ENCODE data around the gene ZNF202.
"Not testable (repeated sequence)": the region's sequence is repeated elsewhere in the genome, so short reads cannot be mapped to it uniquely, and the experiment has no call there.

The ZNF202 gene

DNA sequence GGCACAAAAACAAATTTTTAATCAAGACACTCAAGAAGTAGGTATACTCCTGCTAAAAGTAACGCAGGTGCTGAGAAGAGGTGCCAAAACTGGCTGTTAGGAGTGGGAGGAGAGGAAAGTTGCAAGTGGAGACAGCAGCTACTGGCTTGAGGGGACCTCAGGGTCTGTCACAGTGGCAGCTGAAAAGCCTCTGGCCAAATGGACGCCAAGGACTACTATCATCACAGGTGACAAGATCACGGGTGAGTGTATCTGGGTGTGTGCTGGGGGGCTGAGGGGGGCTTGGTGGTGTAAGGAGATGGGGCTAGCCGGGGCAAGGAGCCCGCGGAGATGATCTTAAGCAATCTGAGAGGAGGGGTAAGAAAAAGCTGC lies 687 bp downstream of the ZNF202 start:
- no peak for FAIRE-seq

DNA sequence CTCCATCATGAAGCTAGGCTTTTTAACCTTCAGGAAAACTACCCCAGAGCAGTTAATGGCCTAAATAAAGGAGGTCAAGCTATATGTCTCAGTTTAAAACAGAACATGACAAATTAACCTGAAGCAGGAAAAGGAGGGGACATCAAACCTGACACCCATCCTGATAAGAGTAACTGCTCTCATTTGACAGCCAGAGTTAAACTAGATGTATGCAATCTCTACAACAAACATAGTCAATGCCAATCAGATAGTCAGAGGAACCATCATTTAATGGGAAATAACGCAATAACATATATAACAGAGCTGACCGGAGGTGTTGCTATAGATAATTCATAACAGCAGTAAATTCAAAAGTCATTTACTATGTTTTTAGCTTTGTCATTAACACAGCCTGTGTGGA lies 3.1 kb downstream of the ZNF202 start:
- FAIRE-seq = no peak

DNA sequence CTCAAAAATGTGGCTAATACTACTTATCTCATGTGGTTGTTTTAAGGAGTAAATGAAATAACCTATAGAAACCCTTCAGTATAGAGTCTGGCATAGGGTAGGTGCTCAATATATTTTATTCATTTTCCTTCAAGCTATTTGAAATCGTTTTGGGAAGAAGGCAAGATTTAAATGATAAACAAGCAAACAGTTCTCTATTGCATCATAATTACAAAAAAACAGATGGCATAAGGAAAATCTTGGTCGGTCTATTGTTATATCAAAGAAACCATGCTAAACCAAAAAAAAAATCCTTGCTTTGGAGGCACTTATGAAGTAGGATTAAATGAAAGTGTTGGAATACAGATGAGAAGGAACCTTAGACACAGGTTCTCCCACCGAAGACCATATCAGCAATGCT lies 4.7 kb downstream of the ZNF202 start:
- FAIRE-seq = no peak

DNA sequence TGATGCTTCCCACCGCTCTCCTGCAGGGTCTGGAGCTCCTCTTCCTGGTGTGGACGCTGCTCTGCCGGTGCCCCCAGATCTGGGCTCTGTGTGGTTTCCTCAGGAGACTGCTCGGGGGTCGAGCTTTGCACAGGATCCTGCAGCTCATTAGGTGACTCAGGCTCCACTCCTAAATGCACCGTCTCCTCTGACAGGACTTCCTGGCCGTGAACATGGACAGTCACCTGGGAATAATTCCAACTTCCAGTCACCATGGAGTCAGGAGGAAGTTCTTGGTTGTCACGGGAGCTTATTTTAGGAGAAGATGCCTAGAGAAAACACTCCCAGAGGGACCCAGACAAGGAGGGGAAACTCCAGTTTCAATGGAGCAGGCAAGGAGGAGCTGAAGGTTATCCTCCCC lies 11.9 kb downstream of the ZNF202 start:
- no peak for FAIRE-seq

DNA sequence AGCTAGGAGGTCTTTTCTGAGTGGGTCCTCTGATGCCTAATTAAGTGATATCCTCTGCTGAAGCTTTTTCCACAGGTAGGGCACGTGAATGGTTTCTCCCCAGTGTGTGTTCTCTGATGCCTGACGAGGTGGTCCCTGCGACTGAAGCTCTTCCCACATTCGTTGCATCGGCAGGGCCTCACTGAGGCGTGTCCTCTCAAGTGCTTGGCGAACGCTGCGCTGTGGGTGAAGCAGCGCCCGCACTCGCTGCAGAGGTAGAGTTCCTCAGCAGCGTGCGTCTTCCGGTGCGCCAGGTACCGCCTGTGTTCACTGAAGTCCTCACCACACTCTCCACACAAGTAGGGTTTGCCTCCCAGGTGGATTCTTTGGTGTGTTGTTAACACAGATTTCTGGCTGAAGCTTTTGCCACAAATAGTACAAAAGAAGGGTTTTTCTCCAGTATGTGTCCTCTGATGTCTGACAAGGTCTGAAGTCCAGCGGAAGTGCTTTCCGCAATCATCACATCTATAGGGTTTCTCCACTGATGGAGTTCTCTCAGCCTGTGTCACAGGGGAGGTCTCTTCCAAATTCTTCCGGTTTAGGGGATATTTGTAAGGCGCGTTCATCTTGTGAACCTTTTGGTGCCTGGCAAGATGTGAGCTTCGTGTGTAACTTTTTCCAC lies 15.3 kb downstream of the ZNF202 start:
- no peak for FAIRE-seq

DNA sequence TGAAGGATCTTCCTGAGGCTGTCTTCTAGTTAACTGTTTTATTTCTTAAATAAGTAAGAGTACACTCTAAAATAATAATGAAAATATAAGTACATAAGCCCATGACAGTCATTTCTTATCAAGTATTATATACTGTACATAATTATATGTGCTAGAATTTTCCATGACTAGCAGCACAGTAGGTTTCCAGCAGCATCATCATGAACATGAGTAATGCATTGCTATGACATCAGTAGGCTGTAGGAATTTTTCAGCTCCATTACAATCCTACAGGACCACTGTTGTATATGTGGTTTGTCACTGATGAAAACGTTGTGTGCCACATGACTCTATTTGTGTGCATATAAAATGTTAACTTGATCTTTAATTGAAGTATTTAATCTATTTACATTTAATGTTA lies 22.0 kb downstream of the ZNF202 start:
- FAIRE-seq = no peak

DNA sequence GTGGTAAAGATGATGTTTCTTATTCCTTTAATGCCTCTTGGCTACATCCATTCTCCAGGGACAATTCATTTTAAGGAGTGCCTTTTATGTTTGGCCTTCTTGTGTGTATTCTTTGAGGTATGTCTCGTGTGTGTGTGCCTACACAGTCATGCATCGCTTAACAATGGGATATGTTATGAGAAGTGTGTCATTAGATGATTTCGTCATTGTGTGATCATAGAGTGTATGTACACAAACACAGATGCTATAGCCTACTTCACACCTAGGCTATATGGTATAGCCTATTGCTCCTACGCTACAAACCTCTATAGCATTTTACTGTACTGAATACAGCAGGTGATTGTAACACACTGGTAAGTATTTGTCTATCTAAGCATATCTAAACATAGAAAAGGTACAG lies 23.0 kb downstream of the ZNF202 start:
- FAIRE-seq = no peak

DNA sequence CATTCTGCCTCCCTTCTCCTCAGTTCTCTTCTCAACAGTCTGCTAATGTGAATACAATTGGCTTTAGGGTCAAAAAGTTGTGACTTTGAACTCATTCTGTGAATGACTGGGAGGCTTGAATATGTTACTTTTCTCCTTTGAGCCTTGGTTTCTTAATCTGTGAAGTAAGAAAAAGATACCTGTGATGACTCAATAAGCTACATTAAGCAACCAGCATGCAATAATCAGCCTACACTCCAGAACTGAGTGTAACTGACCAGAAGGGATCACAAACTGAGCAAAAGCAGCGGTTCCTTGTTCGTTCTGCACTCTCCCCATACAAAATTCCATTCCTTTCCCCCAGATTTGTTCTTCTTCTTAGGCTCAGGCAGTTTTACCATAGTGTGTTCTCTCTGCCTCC lies 23.4 kb downstream of the ZNF202 start:
- no peak for FAIRE-seq

DNA sequence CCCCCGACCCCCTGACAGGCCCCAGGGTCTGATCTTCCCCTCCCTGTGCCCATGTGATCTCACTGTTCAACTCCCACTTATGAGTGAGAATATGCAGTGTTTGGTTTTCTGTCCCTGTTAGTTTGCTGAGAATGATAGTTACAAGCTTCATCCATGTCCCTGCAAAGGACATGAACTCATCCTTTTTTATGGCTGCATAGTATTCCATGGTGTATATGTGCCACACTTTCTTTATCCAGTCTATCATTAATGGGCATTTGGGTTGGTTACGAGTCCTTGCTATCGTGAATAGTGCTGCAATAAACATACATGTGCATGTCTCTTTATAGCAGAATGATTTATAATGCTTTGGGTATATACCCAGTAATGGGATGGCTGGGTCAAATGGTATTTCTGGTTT lies 28.8 kb downstream of the ZNF202 start:
- not testable (repeated sequence) for FAIRE-seq

DNA sequence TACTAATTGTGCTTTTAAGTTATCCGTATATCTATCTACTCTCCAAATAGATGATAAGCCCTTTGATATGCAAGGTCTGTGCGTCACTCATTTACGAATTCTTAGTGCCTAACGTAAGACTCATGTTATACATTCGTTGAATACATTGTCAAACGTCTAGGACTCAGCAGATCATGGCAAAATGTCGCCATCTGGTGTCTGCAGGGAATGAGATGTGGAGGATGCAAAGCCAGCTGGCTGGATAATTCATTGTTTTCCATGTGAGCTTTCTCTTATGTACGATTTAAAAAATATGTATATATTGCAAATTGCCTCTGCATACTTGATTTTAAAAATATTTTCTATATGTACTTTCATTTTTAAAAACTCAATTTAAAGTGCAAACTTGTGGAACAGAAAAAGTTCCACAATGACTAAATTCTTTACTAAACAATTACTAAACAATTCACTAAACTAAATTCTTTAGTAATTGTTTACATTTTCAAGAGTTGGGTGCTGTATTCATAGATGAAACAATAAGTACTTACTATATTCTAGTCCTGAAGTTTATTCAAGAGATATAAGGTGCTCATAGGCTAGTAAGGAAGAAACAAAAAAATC lies 33.8 kb downstream of the ZNF202 start:
- FAIRE-seq = peak; percentile 64

DNA sequence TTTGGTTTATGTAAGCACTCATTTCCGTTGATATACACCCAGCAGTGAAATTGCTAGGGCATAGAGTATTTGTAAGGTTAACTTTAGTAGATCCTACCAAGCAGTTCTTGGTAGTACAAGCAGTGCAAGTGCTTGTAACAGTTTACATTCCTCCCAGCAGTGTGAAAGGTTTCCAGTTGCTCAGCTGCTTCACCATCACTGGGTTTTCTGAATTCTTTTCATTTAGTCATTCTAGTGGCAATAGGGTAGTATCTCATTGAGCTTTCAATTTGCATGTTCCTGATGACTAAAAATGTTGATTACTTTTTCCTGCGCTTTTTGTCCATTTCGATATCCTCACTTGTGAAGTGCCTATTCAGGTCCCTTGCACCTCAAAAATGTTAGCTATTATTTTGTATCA lies 34.3 kb downstream of the ZNF202 start:
- no peak for FAIRE-seq

DNA sequence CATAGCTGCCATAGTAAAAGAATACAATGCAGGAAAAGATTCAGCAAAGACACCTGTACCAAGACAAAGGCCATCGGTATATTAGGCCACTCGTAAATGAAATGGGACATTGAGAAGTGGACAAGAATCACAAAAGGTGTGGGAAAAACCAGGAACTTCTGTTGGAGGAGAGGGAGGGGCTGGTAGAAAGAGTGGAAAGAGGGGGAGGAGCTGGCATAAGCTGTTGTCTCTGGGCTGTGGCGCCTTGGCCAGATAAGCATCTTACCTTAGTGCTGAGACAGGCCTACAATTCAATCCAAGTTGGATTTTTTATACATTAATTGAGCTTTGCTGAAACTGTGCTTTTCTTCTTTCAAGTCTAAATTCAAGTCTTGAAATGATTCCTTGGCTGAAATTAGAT lies 37.1 kb downstream of the ZNF202 start:
- no peak for FAIRE-seq

DNA sequence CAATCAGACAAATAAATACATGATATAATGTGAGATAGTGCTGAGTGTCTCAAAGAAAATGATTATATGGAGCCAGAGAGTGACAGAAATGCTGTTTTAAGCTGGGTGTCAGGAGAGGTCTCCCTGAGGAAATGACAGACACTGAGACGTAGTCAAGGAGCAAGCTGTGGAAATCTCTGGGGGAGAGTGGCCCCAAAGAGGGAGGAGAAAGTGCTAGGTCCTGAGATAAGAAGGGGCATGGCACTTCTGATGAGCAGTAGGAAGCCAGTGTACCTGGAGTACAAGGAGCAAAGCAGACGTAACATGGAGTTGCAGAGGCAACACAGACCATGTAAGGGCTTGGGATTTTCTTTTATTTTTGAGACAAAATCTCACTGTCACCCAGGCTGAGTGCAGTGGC lies 38.8 kb downstream of the ZNF202 start:
- FAIRE-seq = no peak

DNA sequence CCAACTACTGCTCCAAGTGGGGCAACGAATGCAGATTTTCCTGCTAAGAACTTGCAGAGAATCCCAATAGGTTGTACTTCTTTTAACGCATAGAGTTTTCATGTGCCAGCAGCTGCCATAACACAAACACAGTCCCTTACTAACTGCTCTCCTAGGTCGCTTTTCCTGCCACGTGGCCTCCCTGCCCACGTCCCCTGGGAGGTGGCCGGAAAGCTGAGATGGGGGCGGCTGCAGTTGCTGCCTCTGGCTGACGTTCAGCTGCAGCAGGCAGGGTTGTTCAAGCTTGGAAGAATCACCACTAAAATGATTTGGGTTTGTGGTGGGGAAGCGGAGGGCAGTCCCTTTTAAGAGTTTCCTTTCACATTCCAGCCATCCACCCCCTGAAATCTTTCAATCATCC lies 39.3 kb downstream of the ZNF202 start:
- no peak for FAIRE-seq

DNA sequence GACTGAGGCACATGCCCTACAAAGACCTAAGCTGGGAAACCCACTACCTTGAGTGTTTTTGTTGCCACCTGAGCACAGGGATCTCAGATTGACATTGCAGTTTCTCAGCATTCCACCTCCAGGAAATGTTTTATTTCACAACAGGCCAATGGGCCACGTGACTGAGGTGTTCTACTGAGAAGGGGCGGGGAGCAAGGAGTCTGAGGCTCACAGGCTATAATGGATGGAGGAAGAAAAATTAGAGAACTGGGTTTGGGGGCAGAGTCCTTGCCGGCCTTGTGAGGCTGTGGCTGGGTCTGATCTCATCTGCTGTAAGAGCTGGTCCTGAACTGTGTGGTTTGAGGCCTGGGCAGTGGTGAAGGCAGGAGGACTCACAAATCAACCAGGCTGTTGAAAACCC lies 40.7 kb downstream of the ZNF202 start:
- FAIRE-seq = no peak

DNA sequence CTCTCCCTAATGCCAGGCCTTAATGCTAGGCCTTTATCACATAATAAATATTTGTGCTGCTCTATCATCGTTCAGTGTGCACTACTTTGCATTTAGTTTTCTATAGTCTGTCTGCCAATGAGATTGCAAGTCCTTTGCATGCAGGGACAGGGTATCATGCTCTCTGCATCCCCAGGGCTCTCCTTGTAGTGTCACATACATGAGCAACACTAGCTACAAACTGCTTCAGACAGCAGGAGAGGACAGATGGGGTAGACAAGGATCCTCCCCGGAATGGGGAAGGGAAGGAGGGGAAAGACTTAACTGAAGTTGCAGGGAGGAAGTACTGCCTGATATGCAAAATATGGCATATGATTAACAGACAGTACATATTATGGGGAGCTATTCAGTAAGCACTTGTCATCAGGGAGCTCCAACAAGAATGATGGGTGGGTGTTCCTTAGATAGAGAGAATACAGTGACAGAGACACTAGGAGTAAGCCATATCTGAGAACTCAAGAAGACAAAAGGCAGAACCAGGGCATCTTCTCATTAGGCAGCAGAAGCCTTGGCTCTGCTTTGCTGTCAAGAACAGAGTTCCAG lies 42.8 kb downstream of the ZNF202 start:
- FAIRE-seq = no peak

DNA sequence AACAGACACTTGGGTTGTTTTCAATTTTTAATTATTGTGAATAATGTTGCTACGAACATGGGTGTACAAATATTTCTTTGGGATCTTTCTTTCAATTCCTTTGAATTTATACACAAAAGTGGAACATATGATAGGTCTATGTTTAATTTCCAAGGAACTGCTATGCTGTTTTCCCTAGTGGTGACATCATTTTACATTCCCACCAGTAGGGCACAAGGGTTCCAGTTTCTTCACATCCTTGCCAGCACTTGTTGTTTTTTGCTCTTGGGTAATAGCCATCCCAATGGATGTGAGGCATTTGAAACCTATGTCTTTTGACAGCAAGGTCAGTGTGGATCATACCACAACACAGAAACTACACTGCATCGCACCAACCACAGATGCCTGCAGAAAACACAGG lies 45.3 kb downstream of the ZNF202 start:
- no peak for FAIRE-seq

DNA sequence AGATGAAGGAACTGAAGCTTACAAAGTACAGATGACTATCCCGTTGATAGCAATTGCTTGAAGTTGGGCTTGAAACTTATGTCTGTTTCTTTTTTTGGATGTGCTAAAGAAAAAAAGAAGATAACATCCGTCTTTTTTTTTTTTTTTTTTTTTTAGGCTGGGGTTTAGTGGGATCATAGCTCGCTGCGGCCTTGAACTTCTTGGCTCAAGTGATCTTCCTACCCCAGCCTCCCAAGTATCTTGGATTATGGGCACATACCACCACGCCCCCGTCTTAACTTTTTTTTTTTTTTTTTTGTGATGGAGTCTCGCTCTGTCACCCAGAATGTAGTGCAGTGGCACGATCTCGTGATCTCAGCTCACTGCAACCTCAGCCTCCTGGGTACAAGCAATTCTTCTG lies 46.2 kb downstream of the ZNF202 start:
- FAIRE-seq = no peak

DNA sequence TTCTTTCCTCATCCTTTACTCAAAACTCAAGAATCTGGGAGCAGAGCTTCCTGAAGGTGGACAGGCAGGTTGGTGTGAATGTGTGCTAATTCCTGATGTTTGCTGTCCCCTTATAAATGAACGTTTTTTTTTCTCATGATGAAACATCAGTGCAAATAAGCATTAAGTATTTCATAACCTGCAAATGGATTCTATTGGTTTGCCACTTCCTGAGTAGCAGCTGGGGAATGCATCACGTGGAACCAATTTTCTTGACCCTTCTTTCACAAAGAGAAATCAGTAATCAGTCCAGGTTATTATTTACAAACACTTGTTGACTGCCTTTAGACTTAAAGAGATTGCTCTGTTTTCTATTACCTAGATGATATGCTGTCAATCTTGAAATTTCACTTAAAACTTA lies 46.9 kb downstream of the ZNF202 start:
- no peak for FAIRE-seq

DNA sequence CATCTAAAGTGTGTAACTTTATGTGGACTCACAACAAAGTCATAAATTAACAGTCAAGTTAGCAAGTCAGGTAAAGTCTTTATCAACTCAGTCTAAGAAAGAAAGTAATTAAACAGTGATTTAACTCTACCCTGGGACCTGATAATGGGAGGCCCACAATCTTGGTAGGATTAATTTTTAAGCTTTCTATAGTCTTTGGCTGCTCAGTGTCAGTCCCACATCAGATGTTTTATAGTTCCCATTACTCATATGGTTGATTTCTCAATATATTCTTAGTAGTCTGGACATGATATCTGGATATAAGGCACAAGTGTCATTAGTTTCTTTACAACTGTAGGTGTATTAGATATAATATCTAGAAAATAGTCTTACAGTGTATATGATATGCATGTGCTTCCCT lies 48.5 kb downstream of the ZNF202 start:
- no peak for FAIRE-seq

DNA sequence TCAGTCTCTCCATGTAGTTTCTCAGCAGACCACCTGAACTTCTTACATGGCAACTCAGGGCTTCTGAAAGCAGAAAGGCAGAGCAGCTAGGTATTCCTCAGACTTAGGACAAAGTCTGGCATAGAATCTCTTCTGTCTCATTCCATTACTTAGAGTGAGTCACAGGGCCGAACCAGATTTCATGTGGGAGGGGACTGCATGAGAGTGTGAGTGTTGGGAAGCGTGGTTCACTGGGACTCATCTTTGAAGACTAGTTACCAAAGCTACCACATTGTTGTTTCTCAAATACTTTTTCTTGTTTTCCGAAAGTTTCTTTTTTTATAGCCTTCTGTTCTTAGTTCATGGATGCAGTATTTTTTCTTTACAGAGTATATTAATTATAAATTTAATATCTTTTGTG lies 51.0 kb downstream of the ZNF202 start:
- no peak for FAIRE-seq

DNA sequence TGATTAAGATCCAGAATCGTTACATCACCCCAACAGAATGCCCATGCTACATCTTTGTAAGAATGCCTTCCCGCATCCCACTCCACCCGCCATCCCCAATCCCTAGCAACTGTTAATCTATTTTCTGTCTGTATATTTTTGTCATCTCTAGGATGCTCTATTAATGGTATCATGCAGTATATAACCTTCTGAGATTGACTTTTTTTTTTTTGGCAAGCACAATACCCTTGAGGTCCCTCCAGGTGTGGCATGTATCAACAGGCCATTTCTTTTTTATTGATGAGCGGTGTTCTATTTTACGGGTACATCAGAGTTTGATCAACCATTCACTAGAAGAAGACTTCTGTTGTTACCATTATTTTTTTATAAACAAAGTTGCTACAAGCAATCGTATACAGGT lies 56.9 kb downstream of the ZNF202 start:
- FAIRE-seq = no peak

DNA sequence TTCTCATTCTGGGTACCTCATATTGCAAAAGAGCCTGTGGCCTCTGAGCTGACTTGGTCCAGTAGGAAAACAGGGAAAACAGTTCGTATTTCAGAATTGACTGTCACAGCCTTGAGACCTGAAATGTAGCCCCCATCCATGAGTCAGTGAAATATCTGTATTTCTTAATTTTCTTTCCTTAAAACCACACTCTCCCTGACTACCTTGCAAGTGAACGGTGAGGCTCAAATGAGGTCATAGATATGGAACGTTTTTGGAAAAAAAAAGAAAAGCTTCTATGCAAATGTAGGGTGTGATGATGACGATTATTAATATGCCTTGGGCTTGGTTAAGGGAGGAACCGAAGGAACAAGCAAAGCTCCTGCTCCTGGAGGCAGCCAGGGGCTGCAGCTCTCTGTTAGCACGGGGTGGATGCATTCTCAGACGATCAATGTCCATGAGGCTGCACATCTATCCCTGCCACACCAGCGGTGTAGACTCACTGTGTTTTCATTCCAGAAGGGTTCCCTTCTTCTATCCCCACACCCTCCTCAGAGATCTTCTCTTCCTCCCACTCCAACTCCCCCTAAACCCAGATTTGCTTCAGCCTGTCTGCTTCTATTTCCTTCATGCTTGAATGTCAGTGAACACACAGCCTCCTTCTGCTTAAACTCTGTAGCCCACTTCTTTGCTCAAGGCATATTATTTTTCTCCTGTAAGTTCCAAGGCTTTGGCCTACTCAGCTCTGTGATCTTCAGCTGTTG lies 57.9 kb downstream of the ZNF202 start:
- no peak for FAIRE-seq

DNA sequence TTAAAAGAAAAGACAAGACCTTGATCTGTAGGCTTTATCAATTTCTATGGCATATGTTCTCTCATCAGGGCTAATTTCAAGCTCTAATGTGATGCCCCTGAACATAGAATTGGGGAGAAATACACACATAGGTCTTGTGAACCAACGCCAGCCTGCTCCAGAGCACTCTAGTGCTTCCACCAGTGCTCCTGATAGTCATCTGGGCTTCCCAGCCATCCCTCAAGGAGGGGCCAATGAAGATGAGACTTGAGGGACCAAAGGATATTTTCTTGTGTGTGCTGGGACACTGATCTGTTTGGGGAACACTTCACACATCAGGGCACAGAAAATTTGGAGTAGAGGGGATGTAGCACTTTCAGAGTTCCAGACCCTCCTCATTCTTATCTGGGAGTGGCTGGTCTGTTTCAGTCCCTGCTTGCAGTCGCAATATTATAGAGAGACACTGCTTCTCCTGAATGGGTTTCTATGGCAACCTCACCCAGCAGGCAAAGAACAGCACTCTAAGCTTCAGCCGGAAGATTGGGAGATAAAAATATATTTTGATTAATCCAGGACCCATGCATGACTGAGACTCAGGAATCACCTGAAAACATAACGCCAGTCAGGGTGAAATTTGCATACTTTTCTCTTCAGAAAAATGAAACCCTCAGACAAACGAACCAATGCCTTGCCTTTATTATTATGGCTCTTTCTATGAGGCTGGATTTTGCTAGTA lies 58.6 kb downstream of the ZNF202 start:
- FAIRE-seq = no peak

Measured in TTC549 (cell line).